CD4-positive, alpha-beta T cell (primary cell): Measurements from ENCODE around the gene SAMD4A. TPM values are rescaled to one million over a fixed set of nuclear protein-coding genes. Genes with fewer than 3 reads are reported as not detected.
"Not testable (repeated sequence)": the region's sequence is repeated elsewhere in the genome, so short reads cannot be mapped to it uniquely, and the experiment has no call there.

Source experiments
- ATAC-seq: fragments of 200-7000 bp; cut with Tn5 transposase; one replicate; pipeline ENCODE4 v1.10.0; 2022; ENCODE audit warnings: mild to moderate bottlenecking; ENCODE audit not compliant: poor library complexity
- CTCF ChIA-PET: fragments of 350-600 bp; sonication (Branson Sonifier 250); formaldehyde crosslinking; loops from one replicate; lab custom pipeline; 2021; ENCODE audit warnings: antibody characterized with exemption, inconsistent platforms; lab: Charles Lee
- POLR2A ChIA-PET: fragments of 350-600 bp; sonication (Branson Sonifier 250); formaldehyde crosslinking; loops from one replicate; lab custom pipeline; 2021; ENCODE audit warnings: antibody characterized with exemption, inconsistent platforms; lab: Charles Lee
- DNase-seq, 14 experiments: peaks; one replicate each; pipeline ENCODE4 v3.0.0-alpha.2; 2013 to 2020; ENCODE audit warnings: mixed read lengths in 2 of 14
- H3K27ac ChIP-seq, 2 donors: one replicate each; pipeline versions ENCODE4 v1.5.1 to v1.7.0; 2013; ENCODE audit warnings: low read length in 2 of 2, low read depth in 1 of 2, mild to moderate bottlenecking in 1 of 2
- H3K27me3 ChIP-seq, 2 experiments: 1 replicate in 1 of 2; 2 replicates in 1 of 2; pipeline versions ENCODE4 v1.6.1 to v1.7.0; 2013; ENCODE audit warnings: low read length in 2 of 2, control low read depth in 1 of 2, mild to moderate bottlenecking in 1 of 2, moderate library complexity in 1 of 2; ENCODE audit not compliant: insufficient read depth in 2 of 2, control insufficient read depth in 1 of 2
- H3K36me3 ChIP-seq: one replicate; pipeline ENCODE4 v1.6.1; 2013; ENCODE audit warnings: low read length, control low read depth; ENCODE audit not compliant: insufficient read depth
- H3K4me1 ChIP-seq: one replicate; pipeline ENCODE4 v1.6.1; 2013; ENCODE audit warnings: low read length, control low read depth; ENCODE audit not compliant: insufficient read depth
- H3K4me3 ChIP-seq: one replicate; pipeline ENCODE4 v1.5.1; 2013; ENCODE audit warnings: mild to moderate bottlenecking, low read length, moderate library complexity
- H3K9me3 ChIP-seq, 2 experiments: 1 replicate in 1 of 2; 2 replicates in 1 of 2; pipeline versions ENCODE4 v1.6.1 to v1.7.0; 2013; ENCODE audit warnings: low read length in 2 of 2, mild to moderate bottlenecking in 2 of 2, control low read depth in 1 of 2, moderate library complexity in 1 of 2; ENCODE audit not compliant: control insufficient read depth in 1 of 2, insufficient read depth in 1 of 2
- H3K27ac Mint-ChIP-seq: one replicate; pipeline ENCODE4 v1.8.0; 2020; ENCODE audit warnings: mixed read lengths
- H3K27me3 Mint-ChIP-seq: one replicate; pipeline ENCODE4 v1.8.0; 2021; ENCODE audit warnings: mixed read lengths
- H3K36me3 Mint-ChIP-seq: one replicate; pipeline ENCODE4 v1.8.0; 2021; ENCODE audit warnings: low read depth, mixed read lengths
- H3K4me1 Mint-ChIP-seq: one replicate; pipeline ENCODE4 v1.8.0; 2021; ENCODE audit warnings: low read depth, mixed read lengths
- H3K4me3 Mint-ChIP-seq: one replicate; pipeline ENCODE4 v1.8.0; 2020; ENCODE audit warnings: mild to moderate bottlenecking, mixed read lengths
- H3K9me3 Mint-ChIP-seq: one replicate; pipeline ENCODE4 v1.8.0; 2020; ENCODE audit warnings: mixed read lengths
- intact Hi-C, 2 experiments: fragments of 100-400 bp; cut with DNase I in 1 of 2; cut with micrococcal nuclease in 1 of 2; formaldehyde crosslinking; loops; one replicate each; pipeline versions ENCODE4 v1.15.1 to v1.9.0; 2023 to 2025; cut with DNase I, micrococcal nuclease
- total RNA-seq, 174 experiments: library from RNA in 2 of 174; stranded (reverse) in 2 of 174; gene quantifications; one replicate each; pipeline ENCODE4 v1.2.3 and lab custom pipeline; 2021 to 2026
- TF ChIP-seq, protein P1 (sequence below): fragments of 200-600 bp; IDR thresholded peaks from one replicate; pipeline ENCODE4 v1.8.0; 2022; ENCODE audit warnings: antibody characterized with exemption, mild to moderate bottlenecking

Gene SAMD4A
- total RNA-seq, 2 experiments from 2014 or later: 1.9 to 2.3 TPM

DNA sequence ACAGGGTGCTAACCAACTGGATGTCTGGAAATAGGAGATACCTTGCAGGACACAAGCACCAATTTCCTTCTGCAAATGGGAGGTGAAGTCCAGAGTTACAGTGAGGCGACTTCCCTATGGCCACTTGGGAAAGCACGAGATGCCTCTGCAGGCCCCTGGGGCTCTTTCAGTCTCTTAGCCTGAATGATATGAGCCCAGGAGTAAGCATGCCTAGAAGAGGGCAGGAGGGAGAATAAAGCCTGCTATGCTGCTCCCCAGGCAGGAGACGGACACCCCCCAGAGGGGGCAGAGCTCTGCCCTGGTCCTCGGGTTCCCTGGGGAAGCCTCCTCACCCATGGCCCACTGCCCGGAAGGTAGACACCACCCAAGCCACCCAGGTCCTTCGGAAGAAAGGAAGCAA lies 230.6 kb downstream of the SAMD4A start:
- Mint-ChIP-seq H3K4me3 (no peak overlapping the region), H3K27me3 (peaks cover 20% of the 10 kb centered on the region), H3K36me3 (no peaks in the 10 kb centered on the region), H3K27ac (no peak overlapping the region), H3K4me1 (no peaks in the 10 kb centered on the region), H3K9me3 (no peaks in the 10 kb centered on the region)
- TF ChIP-seq, protein P1, sequence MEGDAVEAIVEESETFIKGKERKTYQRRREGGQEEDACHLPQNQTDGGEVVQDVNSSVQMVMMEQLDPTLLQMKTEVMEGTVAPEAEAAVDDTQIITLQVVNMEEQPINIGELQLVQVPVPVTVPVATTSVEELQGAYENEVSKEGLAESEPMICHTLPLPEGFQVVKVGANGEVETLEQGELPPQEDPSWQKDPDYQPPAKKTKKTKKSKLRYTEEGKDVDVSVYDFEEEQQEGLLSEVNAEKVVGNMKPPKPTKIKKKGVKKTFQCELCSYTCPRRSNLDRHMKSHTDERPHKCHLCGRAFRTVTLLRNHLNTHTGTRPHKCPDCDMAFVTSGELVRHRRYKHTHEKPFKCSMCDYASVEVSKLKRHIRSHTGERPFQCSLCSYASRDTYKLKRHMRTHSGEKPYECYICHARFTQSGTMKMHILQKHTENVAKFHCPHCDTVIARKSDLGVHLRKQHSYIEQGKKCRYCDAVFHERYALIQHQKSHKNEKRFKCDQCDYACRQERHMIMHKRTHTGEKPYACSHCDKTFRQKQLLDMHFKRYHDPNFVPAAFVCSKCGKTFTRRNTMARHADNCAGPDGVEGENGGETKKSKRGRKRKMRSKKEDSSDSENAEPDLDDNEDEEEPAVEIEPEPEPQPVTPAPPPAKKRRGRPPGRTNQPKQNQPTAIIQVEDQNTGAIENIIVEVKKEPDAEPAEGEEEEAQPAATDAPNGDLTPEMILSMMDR: no peak
- Histone ChIP-seq H3K4me3 (no peak overlapping the region), H3K36me3 (no peaks in the 10 kb centered on the region), H3K4me1 (no peaks in the 10 kb centered on the region), H3K27me3 (no peaks in the 10 kb centered on the region), H3K27ac (no peak overlapping the region), H3K9me3 (peaks cover 4 to 6% of the 10 kb centered on the region in 2 experiments)
- POLR2A ChIA-PET: no interaction called here
- intact Hi-C loops: no loop called here
- CTCF ChIA-PET: no interaction called here
- no peak for ATAC-seq
- no peak for DNase-seq

DNA sequence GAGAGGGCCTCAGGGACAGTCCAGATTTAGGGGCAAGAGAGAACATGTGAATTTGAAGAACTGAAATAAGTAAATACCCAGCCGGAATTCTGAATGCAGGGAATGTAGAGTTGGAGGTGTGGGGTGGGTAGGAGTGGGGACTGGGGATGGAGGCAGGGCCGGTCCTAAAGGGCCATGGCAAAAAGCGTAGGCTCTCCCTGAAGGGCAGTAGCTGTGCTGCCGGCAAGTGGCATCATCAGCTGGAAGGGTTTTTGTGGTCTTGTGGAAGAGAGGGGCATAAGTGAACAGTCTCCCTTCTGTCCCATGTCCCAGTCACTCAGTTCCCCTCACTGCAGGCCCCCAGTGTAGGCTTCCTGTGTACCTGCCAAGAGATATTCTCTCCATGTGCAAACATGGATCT lies 231.1 kb downstream of the SAMD4A start:
- Histone ChIP-seq H3K9me3 (peaks cover 4 to 6% of the 10 kb centered on the region in 2 experiments), H3K4me1 (no peaks in the 10 kb centered on the region), H3K4me3 (no peak overlapping the region), H3K27me3 (no peaks in the 10 kb centered on the region), H3K36me3 (no peaks in the 10 kb centered on the region), H3K27ac (no peak overlapping the region)
- H3K27ac Mint-ChIP-seq: no peak overlapping the region
- TF ChIP-seq, protein P1: no peak
- H3K9me3 Mint-ChIP-seq: no peaks in the 10 kb centered on the region
- peaks cover 20% of the 10 kb centered on the region for H3K27me3 Mint-ChIP-seq
- no peak for DNase-seq
- no peak overlapping the region for H3K4me3 Mint-ChIP-seq
- H3K4me1 Mint-ChIP-seq: no peaks in the 10 kb centered on the region
- ATAC-seq: no peak
- ChIA-PET POLR2A (no interaction called here), CTCF (no interaction called here)
- H3K36me3 Mint-ChIP-seq: no peaks in the 10 kb centered on the region
- intact Hi-C loops: no loop called here

DNA sequence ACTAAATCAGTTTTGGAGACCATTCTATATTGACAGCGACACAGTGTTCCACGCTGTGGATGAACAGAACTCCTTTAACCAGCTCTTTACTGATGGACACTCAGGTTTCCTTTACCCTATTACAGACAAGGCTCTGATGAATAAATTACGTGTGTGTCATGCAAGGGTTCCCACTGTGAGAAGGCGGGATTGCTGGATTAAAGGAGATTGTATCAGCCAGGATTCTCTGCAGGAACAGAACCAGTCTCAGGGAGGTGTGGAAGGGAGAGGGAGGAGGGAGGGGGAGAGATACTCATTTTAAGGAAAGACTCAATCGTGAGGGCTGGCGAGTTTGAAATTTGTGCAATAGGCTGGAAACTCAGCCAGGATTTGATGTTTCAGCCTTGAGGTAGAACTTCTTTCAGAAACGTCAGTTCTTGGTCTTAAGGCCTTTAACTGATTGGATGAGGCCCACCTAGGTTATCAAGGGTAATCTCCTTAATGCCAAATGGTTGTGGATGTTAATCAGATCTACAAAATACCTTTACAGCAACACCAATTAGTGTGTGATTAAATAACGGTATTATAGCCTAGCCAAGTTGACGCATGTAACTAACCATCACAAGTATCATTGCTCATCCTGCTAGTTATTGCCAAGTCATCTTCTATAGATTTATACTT lies 231.7 kb downstream of the SAMD4A start:
- Histone ChIP-seq H3K4me3 (no peak overlapping the region), H3K4me1 (no peaks in the 10 kb centered on the region), H3K36me3 (no peaks in the 10 kb centered on the region), H3K27me3 (no peaks in the 10 kb centered on the region), H3K27ac (no peak overlapping the region), H3K9me3 (peaks cover 4 to 6% of the 10 kb centered on the region in 2 experiments)
- ATAC-seq: no peak
- no peaks in the 10 kb centered on the region for H3K36me3 Mint-ChIP-seq
- H3K4me3 Mint-ChIP-seq: no peak overlapping the region
- no peak overlapping the region for H3K27ac Mint-ChIP-seq
- H3K4me1 Mint-ChIP-seq: no peaks in the 10 kb centered on the region
- ChIA-PET CTCF (no interaction called here), POLR2A (no interaction called here)
- no peak for DNase-seq
- peaks cover 20% of the 10 kb centered on the region for H3K27me3 Mint-ChIP-seq
- intact Hi-C loops: no loop called here
- H3K9me3 Mint-ChIP-seq: no peaks in the 10 kb centered on the region
- TF ChIP-seq, protein P1: no peak

DNA sequence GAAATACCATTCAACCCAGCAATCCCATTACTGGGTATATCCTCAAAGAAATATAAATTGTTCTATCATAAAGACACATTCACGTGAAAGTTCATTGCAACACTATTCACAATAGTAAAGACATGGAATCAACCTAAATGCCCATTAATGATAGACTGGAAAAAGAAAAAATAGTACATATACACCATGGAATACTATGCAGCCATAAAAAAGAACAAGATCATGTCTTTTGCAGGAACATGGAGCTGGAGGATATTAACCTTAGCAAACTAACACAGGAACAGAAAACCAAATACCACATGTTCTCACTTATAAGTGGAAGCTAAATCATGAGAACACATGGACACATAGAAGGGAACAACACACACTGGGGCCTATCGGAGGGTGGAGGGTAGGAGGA lies 234.6 kb downstream of the SAMD4A start:
- H3K27ac ChIP-seq, H3K4me1 ChIP-seq, H3K4me3 ChIP-seq, H3K27me3 ChIP-seq, intact Hi-C loops, DNase-seq, H3K4me1 Mint-ChIP-seq, H3K36me3 Mint-ChIP-seq, H3K9me3 Mint-ChIP-seq, ATAC-seq, H3K36me3 ChIP-seq, H3K27ac Mint-ChIP-seq, H3K4me3 Mint-ChIP-seq, POLR2A ChIA-PET, H3K9me3 ChIP-seq, CTCF ChIA-PET: not testable (repeated sequence)
- H3K27me3 Mint-ChIP-seq: peaks cover 20% of the 10 kb centered on the region
